Activated CD4-positive, alpha-beta T cell treated with anti-CD3 and anti-CD28 coated beads for 1 hour (primary cell): ENCODE data around the gene HNRNPUL2.
"Not testable (repeated sequence)": the region's sequence is repeated elsewhere in the genome, so short reads cannot be mapped to it uniquely, and the experiment has no call there.

Experiments
- DNase-seq: peaks from one replicate; pipeline ENCODE4 v3.0.0-alpha.2; 2020

Gene HNRNPUL2

GRCh38 chr11:62727165-62727871 lies at the start of gene HNRNPUL2:
Gene HNRNPUL2, minus strand, starts transcription at chr11:62727457. Its CDS starts 301 bp downstream, at chr11:62727156.
- DNase-seq: peak; percentile 98

DNA sequence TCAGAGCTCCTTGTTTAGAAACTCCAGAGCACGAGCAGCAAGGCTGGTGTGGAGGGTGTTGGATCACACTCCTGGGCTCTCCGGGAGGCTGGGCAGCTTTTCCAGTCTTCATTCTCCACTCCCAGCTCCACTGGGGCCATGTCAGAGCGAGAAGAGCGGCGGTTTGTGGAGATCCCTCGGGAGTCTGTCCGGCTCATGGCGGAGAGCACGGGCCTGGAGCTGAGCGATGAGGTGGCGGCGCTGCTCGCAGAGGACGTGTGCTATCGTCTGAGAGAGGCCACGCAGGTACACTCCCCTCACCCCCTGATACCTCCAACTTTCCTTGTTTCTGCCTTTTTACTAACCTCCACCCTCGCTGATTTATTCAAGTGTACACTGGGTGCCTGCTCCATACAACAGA lies 48.4 kb upstream of the HNRNPUL2 start:
- DNase-seq: no peak

- DNase-seq: no peak
Observed at GRCh38 chr11:62774407-62774806, 47.1 kb upstream of the HNRNPUL2 start.

DNA sequence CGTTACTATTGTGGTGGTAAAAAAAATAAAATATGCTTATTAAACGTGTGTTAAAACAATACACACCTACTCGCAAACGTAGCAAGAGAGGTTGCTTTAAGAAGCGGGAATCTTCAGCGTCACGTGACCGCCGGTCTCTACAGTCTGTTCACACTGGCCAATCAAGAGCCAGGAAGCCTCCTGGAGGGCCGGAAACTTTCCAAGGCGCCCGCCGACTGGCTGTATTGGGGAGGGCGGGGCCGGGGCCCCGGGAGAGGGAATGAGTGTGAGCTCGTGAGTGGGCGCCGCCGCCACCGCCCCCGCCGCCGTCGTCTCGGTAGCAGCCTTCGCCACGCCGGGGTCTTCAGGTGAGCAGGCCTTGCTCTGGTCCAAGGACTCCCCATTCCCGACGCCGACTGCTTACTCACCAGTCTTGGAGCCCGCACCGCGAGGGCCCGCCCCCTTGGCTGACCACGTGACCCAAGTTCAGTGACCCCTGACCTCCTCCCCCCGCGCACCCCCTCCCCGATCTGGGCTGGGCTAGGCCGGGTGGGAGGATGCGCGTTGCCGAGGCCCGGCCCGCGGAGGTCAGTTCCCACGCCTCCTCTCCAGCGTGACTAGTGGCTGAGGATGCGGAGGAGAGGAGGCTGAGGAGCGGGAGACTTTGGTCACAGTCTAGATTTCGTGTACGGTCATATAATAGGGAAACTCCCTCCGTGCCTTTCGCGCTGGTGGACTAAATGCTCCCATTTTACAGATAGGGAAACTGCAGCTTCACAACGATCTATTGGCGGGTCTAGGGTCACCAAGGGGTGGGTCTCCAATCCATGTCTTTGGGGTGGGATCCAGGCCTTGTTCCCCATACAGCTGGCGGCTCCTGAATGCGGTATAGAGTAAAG lies 44.1 kb upstream of the HNRNPUL2 start, which contains the start of gene TAF6L:
TSS of gene TAF6L (plus strand) at position 253 of the 878 bp plus-strand sequence. CDS start 4,388 bp downstream, outside the sequence.
- peak; percentile 84 for DNase-seq

DNA sequence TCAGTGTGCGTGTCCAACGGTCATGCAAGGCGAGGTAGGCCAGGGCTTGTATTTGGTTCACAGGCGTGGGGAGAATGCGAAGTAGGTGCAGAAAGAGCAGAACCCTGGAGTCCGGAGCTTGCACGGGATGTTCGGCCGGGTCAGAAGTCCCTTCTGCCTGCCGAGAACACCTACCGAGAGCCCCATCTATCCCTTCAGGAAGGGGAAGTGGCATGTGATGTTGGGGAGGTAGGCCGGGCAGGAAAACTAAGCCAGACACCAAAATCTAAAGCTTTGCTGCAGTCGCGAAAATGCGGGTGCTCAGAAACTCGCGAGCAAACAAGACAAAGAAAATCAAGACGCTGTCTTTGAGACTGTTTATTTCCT lies 43.5 kb upstream of the HNRNPUL2 start:
- no peak for DNase-seq

- not testable (repeated sequence) for DNase-seq
Observed at GRCh38 chr11:62760867-62761227, 33.6 kb upstream of the HNRNPUL2 start.

DNA sequence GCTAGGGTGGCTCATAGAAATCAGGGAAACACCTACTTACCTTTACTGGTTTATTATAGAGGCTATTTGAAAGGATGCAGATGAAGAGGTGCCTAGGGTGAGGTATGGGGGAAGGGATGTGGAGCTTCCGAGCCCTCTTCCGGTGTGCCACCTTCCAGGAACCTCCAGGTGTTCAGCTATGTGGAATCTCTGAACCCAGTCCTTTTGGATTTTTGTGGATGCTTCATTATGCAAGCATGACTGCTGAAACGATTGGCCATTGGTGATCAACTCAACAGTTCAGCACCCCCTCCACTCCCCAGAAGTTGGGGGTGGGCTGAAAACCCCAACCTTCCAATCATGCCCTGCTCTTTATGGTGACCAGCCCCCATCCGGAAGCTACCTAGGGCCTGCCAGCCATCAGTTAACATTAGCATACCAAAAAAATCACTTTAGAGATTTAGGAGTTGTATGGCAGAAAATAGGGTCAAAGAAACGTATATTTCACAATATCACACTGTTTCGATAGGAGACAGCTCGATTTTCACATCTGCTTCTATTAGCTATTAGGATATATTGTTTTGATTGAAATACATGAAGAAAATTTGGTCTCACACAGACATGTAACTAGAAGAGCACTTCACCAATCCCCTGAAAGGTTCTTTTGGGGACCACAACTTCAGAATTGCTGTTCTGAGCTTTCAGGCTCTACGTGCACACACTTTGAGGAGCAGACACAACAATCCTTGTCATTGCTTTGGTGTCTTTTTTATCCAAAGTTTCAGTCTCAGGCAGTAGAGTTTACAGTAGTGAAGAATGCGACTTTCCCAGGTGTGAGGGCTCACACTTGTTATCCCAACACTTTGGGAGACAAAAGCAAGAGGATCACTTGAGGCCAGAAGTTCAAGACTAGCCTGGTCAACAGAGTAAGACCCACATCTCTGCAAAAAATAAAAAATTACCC lies 30.9 kb upstream of the HNRNPUL2 start:
- no peak for DNase-seq

GRCh38 chr11:62755086-62755615 lies 27.9 kb upstream of the HNRNPUL2 start:
- no peak for DNase-seq

- DNase-seq: peak; percentile 91
Observed at GRCh38 chr11:62753736-62754603, 26.7 kb upstream of the HNRNPUL2 start, which contains the start of gene ZBTB3. Gene ZBTB3, minus strand, starts transcription at chr11:62754160. Its CDS starts 496 bp downstream, at chr11:62753664.

DNA sequence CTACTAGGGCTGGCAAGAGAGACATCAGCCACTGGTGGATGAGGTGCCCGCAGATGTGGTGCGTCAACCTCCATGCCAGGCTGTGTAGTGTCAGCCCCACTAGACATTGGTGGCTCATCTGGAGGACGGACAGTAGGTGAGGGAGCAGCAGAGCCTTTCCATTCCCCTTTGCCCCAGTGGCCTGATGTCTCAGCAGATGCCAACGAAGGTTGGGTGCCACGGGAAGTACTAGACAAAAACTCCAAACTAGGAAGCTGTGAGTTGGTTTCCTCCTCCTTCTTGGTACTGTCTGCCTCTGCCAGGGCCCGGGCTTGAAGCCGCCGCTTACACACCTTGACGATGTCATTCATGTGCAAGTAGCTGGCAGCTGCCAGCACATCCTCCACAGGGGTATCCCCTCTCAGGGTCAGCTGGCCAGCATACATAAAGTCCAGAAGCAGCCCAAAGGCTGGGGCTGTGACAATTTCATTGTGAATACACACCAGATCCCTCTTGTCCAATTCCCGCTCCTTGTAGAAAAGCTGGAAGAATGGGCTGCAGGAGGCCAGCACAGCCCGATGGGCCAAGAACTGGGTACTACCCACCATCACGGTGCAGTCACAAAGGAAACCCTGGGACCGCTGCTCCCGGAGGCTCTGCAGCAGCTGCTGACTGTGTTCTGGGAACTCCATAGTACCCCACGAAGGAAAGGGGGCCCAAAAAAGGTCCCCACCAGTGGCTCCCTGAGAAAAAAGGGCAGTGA lies 25.9 kb upstream of the HNRNPUL2 start:
- DNase-seq: no peak

DNA sequence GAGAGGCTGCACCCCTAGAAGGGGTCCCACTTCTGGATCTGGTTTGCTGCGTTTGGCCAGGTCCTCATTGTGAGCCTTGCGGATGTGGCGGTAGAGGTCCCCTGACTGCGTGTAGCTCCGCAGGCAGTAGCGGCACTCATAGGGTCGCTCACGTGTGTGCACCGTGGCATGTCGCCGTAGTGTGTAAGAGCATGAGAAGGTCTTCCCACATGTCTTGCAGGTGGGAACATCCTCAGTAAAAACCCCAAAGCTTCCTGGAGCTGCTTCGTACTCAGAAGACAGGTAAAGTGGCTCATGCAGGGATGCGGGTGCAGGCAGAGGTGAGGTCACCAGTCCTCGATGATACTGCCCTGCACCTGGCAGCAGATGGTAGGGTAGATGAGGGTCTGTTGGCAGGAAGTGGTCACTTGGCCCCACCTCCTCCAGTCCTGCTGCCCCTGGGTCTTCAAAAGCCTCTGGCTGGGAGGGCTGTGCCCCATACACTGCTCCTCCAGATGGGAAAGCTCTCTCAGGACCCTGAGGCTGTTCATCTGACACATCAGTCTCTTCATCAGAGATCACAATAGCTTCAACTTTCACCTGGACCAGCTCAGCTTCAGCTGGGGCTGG lies 25.0 kb upstream of the HNRNPUL2 start:
- DNase-seq: no peak

- DNase-seq: not testable (repeated sequence)
Observed at GRCh38 chr11:62749931-62750330, 22.7 kb upstream of the HNRNPUL2 start.

DNA sequence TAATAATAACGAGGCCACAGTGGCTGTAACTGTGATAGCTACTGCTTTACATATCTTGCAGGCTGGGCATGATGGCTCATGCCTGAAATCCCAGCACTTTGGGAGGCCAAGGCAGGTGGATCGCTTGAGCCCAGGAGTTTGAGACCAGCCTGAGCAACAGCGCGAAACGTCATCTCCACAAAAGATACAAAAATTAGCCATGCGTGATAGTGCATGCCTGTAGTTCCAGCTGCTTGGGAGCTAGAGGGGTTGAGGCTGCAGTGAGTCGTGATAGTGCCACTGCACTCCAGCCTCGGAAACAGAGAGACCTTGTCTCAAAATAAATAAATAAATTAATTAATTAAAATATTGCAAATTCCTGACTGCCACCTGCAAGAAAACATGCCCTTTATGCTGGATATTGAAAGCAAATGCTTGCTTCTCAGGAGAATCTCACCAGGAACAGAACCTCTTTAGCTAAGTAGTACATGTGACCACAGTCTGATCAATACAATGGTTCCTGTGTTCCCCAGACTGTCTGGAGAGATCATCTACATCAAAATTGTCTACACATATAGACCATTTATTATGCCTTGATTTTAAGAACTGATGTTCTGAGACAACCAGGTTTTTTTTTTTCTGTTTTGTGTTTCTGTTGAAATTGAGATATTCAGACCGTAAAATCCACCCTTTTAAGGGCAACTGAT lies 20.4 kb upstream of the HNRNPUL2 start:
- DNase-seq: no peak

GRCh38 chr11:62737196-62737595 lies 9.9 kb upstream of the HNRNPUL2 start:
- DNase-seq: no peak

DNA sequence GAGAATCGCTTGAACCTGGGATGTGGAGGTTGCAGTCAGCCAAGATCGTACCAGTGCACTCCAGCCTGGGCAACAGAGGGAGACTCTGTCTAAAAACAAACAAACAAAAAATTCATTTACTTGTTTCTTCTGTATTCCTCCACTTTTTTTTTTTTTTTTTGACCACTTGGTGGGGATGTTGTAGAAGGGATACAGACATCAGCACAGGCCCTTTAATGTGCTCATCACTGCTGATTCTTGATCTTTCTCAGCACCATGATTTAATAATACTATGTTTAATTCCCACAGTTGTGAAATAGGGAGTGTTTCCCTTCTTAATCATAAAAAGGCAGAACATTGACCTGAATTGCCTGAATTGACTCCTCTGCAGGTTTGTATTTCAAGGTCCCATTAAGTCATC lies 5.6 kb upstream of the HNRNPUL2 start:
- no peak for DNase-seq

- not testable (repeated sequence) for DNase-seq
Observed at GRCh38 chr11:62730076-62730475, 2.8 kb upstream of the HNRNPUL2 start.

DNA sequence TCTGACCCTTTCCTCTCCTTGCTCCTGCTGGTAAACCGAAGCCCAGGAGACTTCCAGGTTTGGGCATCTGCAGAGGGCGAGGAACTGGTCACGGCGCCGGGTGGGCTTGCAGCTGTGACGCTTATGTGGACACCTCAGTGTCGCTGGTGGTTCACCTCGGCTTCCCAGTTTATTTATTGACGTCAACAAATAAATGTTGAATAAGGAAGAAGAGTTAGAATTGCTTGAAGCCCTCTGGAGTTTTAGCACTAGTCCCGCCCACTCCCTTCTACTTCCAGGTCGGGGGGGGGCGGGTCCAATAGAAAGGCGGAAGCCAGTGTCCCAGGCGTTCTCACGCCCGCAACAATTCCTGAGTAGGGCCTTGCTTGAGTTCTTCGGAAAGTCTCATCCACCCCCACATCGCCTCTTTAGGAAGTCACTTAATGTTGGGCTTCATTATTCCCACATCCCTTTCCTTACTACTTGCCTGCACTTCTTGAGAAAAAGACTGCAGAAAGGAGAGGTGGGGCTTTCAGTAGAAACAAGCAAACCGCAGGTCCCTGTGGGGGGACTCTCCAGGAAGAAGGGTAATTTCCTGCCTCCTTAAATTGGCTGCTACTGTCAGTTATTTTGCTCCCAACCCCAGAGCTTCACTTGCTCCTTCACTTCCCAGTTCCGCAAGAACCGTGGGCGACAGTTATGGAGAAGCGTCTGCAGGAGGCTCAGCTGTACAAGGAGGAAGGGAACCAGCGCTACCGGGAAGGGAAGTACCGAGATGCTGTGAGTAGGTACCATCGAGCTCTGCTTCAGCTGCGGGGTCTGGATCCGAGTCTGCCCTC lies 1.1 kb upstream of the HNRNPUL2 start, which contains the start of gene TTC9C:
TSS of gene TTC9C (plus strand) at position 316 of the 818 bp plus-strand sequence. CDS start at position 679, 363 bp downstream.
- peak; percentile 70 for DNase-seq

DNA sequence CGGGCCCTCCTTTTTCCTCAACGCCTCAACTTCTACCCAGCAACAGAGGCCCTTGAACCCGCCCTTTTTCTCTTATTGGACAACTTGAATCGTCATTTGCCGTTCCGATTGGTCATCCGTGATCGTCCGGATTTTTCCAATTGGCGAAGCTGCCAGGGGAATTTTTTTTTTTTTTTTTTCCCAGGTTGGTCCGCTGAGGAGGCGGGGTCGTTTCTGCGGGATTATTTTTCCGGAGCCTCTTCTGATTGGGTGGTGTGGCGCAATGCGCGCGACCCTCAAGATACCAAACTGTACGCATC lies 564 bp upstream of the HNRNPUL2 start:
- peak; percentile 68 for DNase-seq

DNA sequence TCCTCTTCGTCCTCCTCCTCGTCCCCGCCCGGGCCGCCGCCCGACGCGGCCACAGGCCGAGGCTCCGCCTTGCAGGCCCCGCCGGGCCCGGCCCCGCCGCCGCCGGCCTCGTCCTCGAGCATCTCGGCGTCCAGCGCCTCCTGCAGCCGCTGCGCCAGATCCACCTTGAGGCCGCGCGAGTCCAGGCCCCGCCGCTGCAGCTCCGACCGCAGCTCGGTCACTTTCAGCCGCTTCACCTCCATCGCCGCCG lies 417 bp downstream of the HNRNPUL2 start:
- no peak for DNase-seq
